ENCODE data around the gene PLEKHH2. TPM values are rescaled to one million over a fixed set of nuclear protein-coding genes. Genes with fewer than 3 reads are reported as not detected.

PLEKHH2 gene
- total RNA-seq, 1 donor from 2014 or later, result 16.2 TPM

DNA sequence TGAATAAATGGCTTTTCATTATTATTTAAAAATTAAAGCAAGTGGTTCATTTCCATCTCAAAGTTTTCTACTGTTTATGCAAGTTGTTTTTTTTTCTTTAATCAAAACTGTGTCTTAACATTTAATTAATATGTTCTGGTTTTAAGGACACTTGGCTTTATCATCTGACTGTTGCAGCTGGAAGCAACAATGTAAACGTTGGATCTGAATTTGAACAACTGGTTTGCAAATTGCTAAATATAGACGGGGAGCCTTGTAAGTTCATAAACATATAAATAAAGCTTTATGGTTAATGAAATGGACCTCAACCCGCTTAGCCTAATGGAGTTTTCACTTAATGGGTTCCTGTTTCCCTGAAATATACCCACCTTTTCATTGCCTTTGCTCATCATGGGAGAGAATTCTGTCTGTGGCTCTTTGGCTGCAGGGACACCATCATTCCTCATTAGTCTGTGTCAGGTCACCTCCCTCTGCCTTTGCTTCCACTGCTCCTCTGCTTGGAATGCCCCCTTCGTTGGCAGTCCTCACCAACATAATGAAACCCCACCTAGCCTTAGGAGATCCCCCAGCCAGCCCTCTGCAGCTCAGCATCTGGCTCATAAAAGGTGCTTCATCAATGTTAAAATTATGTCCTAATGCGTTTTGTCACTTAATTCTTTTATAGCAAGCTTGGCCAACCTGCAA, 92.6 kb downstream of the PLEKHH2 start:
- H3K36me3 ChIP-seq (ENCODE audit: control insufficient read depth in 3 of 3, insufficient read depth in 3 of 3, low read length in 3 of 3), result no peaks in the 10 kb centered on the region
- no peaks in the 10 kb centered on the region for H3K9me3 ChIP-seq (ENCODE audit: control insufficient read depth in 3 of 3, low read length in 3 of 3)
- no peak overlapping the region for H3K27ac ChIP-seq (ENCODE audit: low read depth, low read length)
- no peak overlapping the region for H3K4me3 ChIP-seq (ENCODE audit: low read length in 3 of 3)
- no peaks in the 10 kb centered on the region for H3K4me1 ChIP-seq (ENCODE audit: control insufficient read depth in 3 of 3, insufficient read depth in 3 of 3, low read length in 3 of 3)
- H3K9ac ChIP-seq (ENCODE audit: low read depth in 1 of 3, low read length in 3 of 3), result no peak overlapping the region
- no peaks in the 10 kb centered on the region for H3K27me3 ChIP-seq (ENCODE audit: control insufficient read depth in 3 of 3, insufficient read depth in 3 of 3, low read length in 3 of 3)

DNA sequence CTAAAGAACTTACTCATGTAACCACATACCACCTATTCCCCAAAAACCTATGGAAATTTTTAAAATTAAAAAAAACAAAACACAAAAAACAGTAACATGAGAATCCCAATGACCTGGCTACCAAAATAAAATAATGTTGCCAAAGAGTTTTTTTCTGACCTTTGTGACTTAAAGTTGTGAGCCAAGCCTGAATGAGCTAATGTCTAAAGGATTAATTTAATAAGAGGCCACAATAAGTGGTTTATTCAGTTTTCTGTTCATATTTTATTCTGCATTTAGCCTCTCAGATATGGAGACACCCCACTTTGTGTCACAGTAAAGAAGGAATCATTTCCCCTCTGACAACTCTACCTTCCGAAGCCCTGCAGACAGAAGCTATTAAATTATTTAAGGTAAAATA, 94.2 kb downstream of the PLEKHH2 start:
- no peak overlapping the region for H3K9ac ChIP-seq (ENCODE audit: low read depth in 1 of 3, low read length in 3 of 3)
- H3K27me3 ChIP-seq (ENCODE audit: control insufficient read depth in 3 of 3, insufficient read depth in 3 of 3, low read length in 3 of 3), result no peaks in the 10 kb centered on the region
- H3K36me3 ChIP-seq (ENCODE audit: control insufficient read depth in 3 of 3, insufficient read depth in 3 of 3, low read length in 3 of 3), result no peaks in the 10 kb centered on the region
- no peaks in the 10 kb centered on the region for H3K4me1 ChIP-seq (ENCODE audit: control insufficient read depth in 3 of 3, insufficient read depth in 3 of 3, low read length in 3 of 3)
- no peak overlapping the region for H3K27ac ChIP-seq (ENCODE audit: low read depth, low read length)
- H3K4me3 ChIP-seq (ENCODE audit: low read length in 3 of 3), result no peak overlapping the region
- H3K9me3 ChIP-seq (ENCODE audit: control insufficient read depth in 3 of 3, low read length in 3 of 3), result no peaks in the 10 kb centered on the region

DNA sequence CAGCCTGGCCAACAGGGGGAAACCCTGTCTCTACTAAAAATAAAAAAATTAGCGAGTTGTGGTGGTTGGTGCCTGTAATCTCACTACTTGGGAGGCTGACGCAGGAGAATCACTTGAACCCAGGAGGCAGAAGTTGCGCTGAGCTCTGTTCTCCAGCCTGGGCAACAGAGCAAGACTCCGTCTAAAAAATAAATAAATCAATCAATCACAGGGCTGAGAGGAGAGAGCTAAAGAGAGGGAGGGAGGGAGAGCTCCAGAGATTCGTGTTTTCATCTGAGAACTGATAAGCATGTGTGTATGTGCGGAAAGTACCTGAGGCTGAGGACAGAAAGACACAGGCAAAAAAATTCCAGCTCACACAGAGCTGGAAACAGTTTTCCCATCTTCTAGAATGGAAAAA, 99.6 kb downstream of the PLEKHH2 start:
- no peaks in the 10 kb centered on the region for H3K27me3 ChIP-seq (ENCODE audit: control insufficient read depth in 3 of 3, insufficient read depth in 3 of 3, low read length in 3 of 3)
- H3K27ac ChIP-seq (ENCODE audit: low read depth, low read length), result no peak overlapping the region
- peaks cover 0 to 2% (median 0%) of the 10 kb centered on the region in 3 donors for H3K36me3 ChIP-seq (ENCODE audit: control insufficient read depth in 3 of 3, insufficient read depth in 3 of 3, low read length in 3 of 3)
- H3K4me1 ChIP-seq (ENCODE audit: control insufficient read depth in 3 of 3, insufficient read depth in 3 of 3, low read length in 3 of 3), result no peaks in the 10 kb centered on the region
- no peak overlapping the region for H3K9ac ChIP-seq (ENCODE audit: low read depth in 1 of 3, low read length in 3 of 3)
- no peaks in the 10 kb centered on the region for H3K9me3 ChIP-seq (ENCODE audit: control insufficient read depth in 3 of 3, low read length in 3 of 3)
- no peak overlapping the region for H3K4me3 ChIP-seq (ENCODE audit: low read length in 3 of 3)

DNA sequence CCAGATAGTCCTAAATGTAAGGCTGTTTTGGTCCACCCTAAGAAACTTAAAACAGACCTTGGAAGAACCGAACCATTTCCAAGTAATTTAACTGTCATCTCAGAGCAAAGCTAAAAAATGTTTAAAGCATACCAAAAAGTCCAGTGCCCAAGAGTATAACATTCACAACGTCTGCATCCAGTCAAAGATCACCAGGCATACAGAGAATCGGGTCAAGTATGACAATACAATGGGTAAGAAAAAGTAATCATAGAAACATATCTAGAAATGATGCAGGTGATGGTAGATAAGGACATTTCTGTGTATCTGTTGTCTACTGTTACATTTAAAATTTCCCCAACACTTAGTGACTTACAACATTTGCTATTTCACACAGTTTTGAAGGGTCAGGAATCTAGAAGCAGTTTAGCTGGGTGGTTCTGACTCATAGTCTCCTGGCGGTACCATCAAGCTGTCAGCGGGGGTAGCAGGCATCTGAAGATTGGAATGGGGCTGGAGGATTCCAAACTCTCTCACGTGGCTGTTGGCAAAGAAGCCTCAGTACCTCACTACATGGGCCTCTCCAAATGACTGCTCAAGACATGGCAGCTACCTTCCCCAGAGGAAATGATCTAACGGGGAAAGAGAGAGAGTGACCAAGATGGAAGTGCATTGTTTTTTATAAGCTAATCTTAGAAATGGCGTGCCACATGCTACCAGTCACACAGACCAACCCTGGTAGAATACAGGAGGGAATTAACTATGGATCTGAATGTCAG, 100.2 kb downstream of the PLEKHH2 start:
- Histone ChIP-seq H3K27ac (ENCODE audit: low read depth, low read length) (no peak overlapping the region), H3K4me3 (ENCODE audit: low read length in 3 of 3) (no peak overlapping the region)

DNA sequence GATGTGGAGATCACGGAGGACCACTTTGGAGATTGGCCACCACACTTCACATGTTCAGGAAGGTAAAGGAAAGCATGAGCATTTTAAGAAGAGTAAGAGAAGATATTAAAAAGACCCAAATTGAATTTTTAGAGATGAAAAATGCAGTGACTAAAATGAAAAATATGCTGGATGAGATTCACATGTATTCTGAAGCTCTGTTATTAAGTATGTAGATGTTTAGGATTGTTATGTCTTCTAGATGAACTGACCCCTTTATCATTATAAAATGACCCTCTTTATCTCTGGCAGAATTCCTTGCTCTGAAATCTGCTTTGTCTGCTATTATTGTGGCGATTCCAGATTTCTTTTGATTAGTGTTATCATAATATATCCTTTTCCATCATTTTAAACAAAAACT, 100.8 kb downstream of the PLEKHH2 start:
- Histone ChIP-seq H3K27me3 (ENCODE audit: control insufficient read depth in 3 of 3, insufficient read depth in 3 of 3, low read length in 3 of 3) (no peaks in the 10 kb centered on the region), H3K4me3 (ENCODE audit: low read length in 3 of 3) (no peak overlapping the region), H3K9me3 (ENCODE audit: control insufficient read depth in 3 of 3, low read length in 3 of 3) (no peaks in the 10 kb centered on the region), H3K9ac (ENCODE audit: low read depth in 1 of 3, low read length in 3 of 3) (no peak overlapping the region), H3K4me1 (ENCODE audit: control insufficient read depth in 3 of 3, insufficient read depth in 3 of 3, low read length in 3 of 3) (no peaks in the 10 kb centered on the region), H3K27ac (ENCODE audit: low read depth, low read length) (no peak overlapping the region), H3K36me3 (ENCODE audit: control insufficient read depth in 3 of 3, insufficient read depth in 3 of 3, low read length in 3 of 3) (peaks cover 0 to 2% (median 0%) of the 10 kb centered on the region in 3 donors)

More for the DNA sequence above, 100.2 kb downstream of the PLEKHH2 start:
- Histone ChIP-seq H3K9me3 (ENCODE audit: control insufficient read depth in 3 of 3, low read length in 3 of 3) (no peaks in the 10 kb centered on the region), H3K27me3 (ENCODE audit: control insufficient read depth in 3 of 3, insufficient read depth in 3 of 3, low read length in 3 of 3) (no peaks in the 10 kb centered on the region), H3K36me3 (ENCODE audit: control insufficient read depth in 3 of 3, insufficient read depth in 3 of 3, low read length in 3 of 3) (peaks cover 0 to 2% (median 0%) of the 10 kb centered on the region in 3 donors), H3K4me1 (ENCODE audit: control insufficient read depth in 3 of 3, insufficient read depth in 3 of 3, low read length in 3 of 3) (no peaks in the 10 kb centered on the region), H3K9ac (ENCODE audit: low read depth in 1 of 3, low read length in 3 of 3) (no peak overlapping the region)

DNA sequence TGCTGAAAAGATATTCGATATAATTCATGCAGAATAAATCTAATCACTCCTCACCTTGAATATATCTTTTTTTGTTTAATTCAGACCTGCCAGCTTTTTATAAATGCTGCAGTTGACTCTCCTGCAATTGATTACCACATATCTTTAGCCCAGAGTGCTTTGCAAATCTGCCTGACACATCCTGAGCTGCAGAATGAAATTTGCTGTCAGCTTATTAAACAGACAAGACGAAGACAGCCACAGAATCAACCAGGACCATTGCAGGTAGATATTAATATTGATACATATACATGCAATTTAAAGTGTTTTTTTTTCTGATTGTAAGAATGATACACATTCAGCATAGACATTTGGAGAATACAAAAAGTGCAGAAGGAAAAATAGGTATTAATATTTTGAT, 101.2 kb downstream of the PLEKHH2 start:
- Histone ChIP-seq H3K4me1 (ENCODE audit: control insufficient read depth in 3 of 3, insufficient read depth in 3 of 3, low read length in 3 of 3) (no peaks in the 10 kb centered on the region), H3K9ac (ENCODE audit: low read depth in 1 of 3, low read length in 3 of 3) (no peak overlapping the region), H3K27me3 (ENCODE audit: control insufficient read depth in 3 of 3, insufficient read depth in 3 of 3, low read length in 3 of 3) (no peaks in the 10 kb centered on the region), H3K4me3 (ENCODE audit: low read length in 3 of 3) (no peak overlapping the region), H3K36me3 (ENCODE audit: control insufficient read depth in 3 of 3, insufficient read depth in 3 of 3, low read length in 3 of 3) (peaks cover 0 to 2% (median 0%) of the 10 kb centered on the region in 3 donors), H3K27ac (ENCODE audit: low read depth, low read length) (no peak overlapping the region), H3K9me3 (ENCODE audit: control insufficient read depth in 3 of 3, low read length in 3 of 3) (no peaks in the 10 kb centered on the region)

DNA sequence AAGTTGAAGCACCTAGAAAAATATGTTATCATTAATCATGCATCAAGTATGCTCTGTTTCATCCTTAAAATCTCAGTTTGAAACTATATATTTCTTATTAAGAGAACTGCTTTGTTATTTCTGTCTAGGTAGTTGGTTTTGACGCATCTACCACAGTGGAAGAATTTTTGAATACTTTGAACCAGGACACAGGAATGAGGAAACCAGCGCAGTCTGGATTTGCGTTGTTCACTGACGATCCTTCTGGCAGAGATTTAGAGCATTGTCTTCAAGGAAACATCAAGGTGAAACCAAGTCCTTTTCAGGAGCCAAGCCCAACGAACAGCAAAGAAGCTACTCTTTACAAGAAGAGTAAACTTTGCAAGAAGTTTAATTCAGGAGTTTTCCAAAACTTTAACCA, 106.6 kb downstream of the PLEKHH2 start:
- no peaks in the 10 kb centered on the region for H3K4me1 ChIP-seq (ENCODE audit: control insufficient read depth in 3 of 3, insufficient read depth in 3 of 3, low read length in 3 of 3)
- H3K36me3 ChIP-seq (ENCODE audit: control insufficient read depth in 3 of 3, insufficient read depth in 3 of 3, low read length in 3 of 3), result peaks cover 0 to 2% (median 0%) of the 10 kb centered on the region in 3 donors
- no peak overlapping the region for H3K4me3 ChIP-seq (ENCODE audit: low read length in 3 of 3)
- no peaks in the 10 kb centered on the region for H3K9me3 ChIP-seq (ENCODE audit: control insufficient read depth in 3 of 3, low read length in 3 of 3)
- H3K27me3 ChIP-seq (ENCODE audit: control insufficient read depth in 3 of 3, insufficient read depth in 3 of 3, low read length in 3 of 3), result no peaks in the 10 kb centered on the region
- no peak overlapping the region for H3K27ac ChIP-seq (ENCODE audit: low read depth, low read length)
- no peak overlapping the region for H3K9ac ChIP-seq (ENCODE audit: low read depth in 1 of 3, low read length in 3 of 3)

DNA sequence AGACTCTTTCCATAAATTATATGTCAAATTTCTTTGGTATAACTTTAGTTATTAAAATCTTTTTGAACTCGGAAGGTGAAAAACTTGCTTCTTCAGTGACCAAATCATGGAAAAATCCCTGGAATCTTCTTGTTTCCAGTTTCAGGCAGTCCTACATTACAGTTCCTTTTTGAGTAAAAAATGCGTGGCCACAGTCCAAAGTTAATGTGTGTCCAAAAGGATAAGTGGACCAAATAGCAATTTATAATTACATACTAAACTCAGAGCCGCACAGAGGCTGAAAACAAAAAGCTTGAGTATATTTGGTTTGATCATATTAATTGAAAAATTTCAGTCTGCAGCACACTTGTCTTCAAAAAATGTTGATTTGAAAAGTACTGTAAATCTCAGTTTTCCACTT, 108.4 kb downstream of the PLEKHH2 start:
- Histone ChIP-seq H3K36me3 (ENCODE audit: control insufficient read depth in 3 of 3, insufficient read depth in 3 of 3, low read length in 3 of 3) (no peaks in the 10 kb centered on the region), H3K4me3 (ENCODE audit: low read length in 3 of 3) (no peak overlapping the region), H3K9me3 (ENCODE audit: control insufficient read depth in 3 of 3, low read length in 3 of 3) (no peaks in the 10 kb centered on the region), H3K9ac (ENCODE audit: low read depth in 1 of 3, low read length in 3 of 3) (no peak overlapping the region), H3K4me1 (ENCODE audit: control insufficient read depth in 3 of 3, insufficient read depth in 3 of 3, low read length in 3 of 3) (no peaks in the 10 kb centered on the region), H3K27me3 (ENCODE audit: control insufficient read depth in 3 of 3, insufficient read depth in 3 of 3, low read length in 3 of 3) (no peaks in the 10 kb centered on the region), H3K27ac (ENCODE audit: low read depth, low read length) (no peak overlapping the region)

DNA sequence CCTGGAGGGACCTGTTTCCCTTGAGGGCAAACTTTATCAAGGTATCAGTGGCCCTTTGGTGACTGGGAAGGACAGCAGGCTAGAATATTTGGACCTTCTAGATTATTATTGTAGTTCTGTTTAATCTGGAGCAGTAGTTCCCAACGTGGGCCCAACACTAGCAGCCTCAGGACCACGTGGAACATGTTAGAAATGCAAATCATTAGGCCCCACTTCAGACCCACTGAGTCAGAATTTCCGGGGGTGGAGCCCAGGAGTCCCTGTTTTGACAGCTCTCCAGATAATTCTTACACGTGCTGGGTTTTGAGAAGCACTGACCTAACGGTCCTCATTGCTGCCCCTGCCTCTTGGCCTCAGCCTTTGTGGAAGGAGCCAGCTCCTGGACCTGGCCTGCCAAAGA, 111.3 kb downstream of the PLEKHH2 start:
- Histone ChIP-seq H3K9ac (ENCODE audit: low read depth in 1 of 3, low read length in 3 of 3) (no peak overlapping the region), H3K9me3 (ENCODE audit: control insufficient read depth in 3 of 3, low read length in 3 of 3) (no peaks in the 10 kb centered on the region), H3K36me3 (ENCODE audit: control insufficient read depth in 3 of 3, insufficient read depth in 3 of 3, low read length in 3 of 3) (no peaks in the 10 kb centered on the region), H3K4me3 (ENCODE audit: low read length in 3 of 3) (no peak overlapping the region), H3K27me3 (ENCODE audit: control insufficient read depth in 3 of 3, insufficient read depth in 3 of 3, low read length in 3 of 3) (no peaks in the 10 kb centered on the region), H3K4me1 (ENCODE audit: control insufficient read depth in 3 of 3, insufficient read depth in 3 of 3, low read length in 3 of 3) (no peaks in the 10 kb centered on the region), H3K27ac (ENCODE audit: low read depth, low read length) (no peak overlapping the region)

DNA sequence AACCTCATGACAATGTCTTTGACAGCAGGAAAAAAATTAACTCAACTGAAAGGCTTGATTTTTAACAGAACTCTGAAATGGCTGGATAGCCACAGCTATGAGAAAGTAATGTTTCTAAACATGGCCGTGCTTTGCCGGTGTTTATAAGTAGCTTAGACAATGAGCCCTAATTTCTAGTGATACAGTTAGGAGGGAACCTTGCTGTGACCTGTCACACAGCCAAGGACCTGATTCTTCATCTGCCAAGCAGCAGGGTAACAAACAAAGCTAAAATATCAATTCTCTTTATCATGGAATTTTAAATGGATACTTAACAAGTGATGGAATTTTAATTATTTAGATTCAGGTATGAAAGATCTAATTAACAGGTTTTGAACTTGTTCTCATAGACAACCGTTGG, 112.5 kb downstream of the PLEKHH2 start:
- Histone ChIP-seq H3K27ac (ENCODE audit: low read depth, low read length) (no peak overlapping the region), H3K4me3 (ENCODE audit: low read length in 3 of 3) (no peak overlapping the region), H3K9ac (ENCODE audit: low read depth in 1 of 3, low read length in 3 of 3) (no peak overlapping the region), H3K36me3 (ENCODE audit: control insufficient read depth in 3 of 3, insufficient read depth in 3 of 3, low read length in 3 of 3) (no peaks in the 10 kb centered on the region), H3K4me1 (ENCODE audit: control insufficient read depth in 3 of 3, insufficient read depth in 3 of 3, low read length in 3 of 3) (peaks cover 0 to 6% (median 5%) of the 10 kb centered on the region in 3 donors), H3K27me3 (ENCODE audit: control insufficient read depth in 3 of 3, insufficient read depth in 3 of 3, low read length in 3 of 3) (no peaks in the 10 kb centered on the region), H3K9me3 (ENCODE audit: control insufficient read depth in 3 of 3, low read length in 3 of 3) (no peaks in the 10 kb centered on the region)
